ENCODE measurements around the gene BRCC3. TPM values are rescaled to one million over a fixed set of nuclear protein-coding genes. Genes with fewer than 3 reads are reported as not detected.
A peak's percentile ranks its signal among the peaks of the same experiment; 100 is the strongest.

BRCC3 gene
- total RNA-seq, 2 experiments from 2014 or later = 25.0 to 26.0 TPM

DNA sequence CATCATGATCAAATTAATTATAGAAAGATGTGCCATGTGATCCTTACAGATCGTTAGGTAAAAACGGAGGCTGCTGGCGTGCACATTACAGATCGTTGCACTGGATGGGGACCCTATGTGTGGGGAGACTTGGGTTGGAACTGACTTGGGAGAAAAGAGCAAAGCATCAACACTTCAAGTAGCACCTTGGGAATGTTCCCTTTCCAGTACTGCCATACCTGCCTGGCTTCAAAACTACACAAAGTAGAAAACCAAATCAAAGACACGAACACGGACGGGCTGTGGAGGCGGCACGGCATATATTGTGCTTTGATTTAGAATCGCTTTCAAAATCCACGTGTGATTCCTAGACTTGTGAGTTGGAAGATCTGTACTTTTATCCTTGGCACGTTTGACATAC is 1.3 kb upstream of the BRCC3 start:
- Mint-ChIP-seq H3K27ac (peak overlapping the region; percentile 80), H3K4me3 (peak overlapping the region; percentile 91), H3K36me3 (peaks cover 5% of the 10 kb centered on the region), H3K9me3 (no peaks in the 10 kb centered on the region), H3K27me3 (no peaks in the 10 kb centered on the region), H3K4me1 (peaks cover 34% of the 10 kb centered on the region)
- ATAC-seq (ENCODE audit: low read depth) (no peak), DNase-seq (no peak)
- POLR2A ChIA-PET = interaction anchor here (0.7 kb wide), 1 partner anchor 11 kb away, joined by 3 read pairs; no protein-coding TSS in a partner anchor

DNA sequence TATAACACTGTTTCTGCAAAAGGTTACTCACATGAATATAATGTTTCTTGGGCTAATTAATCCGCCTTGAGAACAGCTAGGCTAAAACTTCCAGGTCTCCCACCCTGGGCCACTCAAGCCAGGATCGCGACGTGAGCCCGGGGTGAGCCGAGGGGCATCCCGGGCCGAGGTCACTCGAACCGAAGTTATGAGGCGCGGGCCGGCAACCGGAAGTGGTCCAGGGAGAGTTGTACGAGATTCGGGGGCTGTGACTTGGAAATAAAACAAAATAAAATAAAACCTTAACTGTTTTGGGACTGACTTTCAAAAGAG is 689 bp upstream of the BRCC3 start:
- DNase-seq (no peak), ATAC-seq (ENCODE audit: low read depth) (peak; percentile 8)
- POLR2A ChIA-PET = interaction anchor here (0.7 kb wide), 1 partner anchor 11 kb away, joined by 3 read pairs; no protein-coding TSS in a partner anchor
- H3K27me3 Mint-ChIP-seq = no peaks in the 10 kb centered on the region
- peak overlapping the region; percentile 91 for H3K4me3 Mint-ChIP-seq
- H3K27ac Mint-ChIP-seq = peak overlapping the region; percentile 80
- no peaks in the 10 kb centered on the region for H3K9me3 Mint-ChIP-seq
- H3K36me3 Mint-ChIP-seq = peaks cover 11% of the 10 kb centered on the region
- peaks cover 37% of the 10 kb centered on the region for H3K4me1 Mint-ChIP-seq

- ATAC-seq (ENCODE audit: low read depth) (no peak), DNase-seq (no peak)
- Mint-ChIP-seq H3K4me1 (peaks cover 35% of the 10 kb centered on the region), H3K36me3 (peaks cover 11% of the 10 kb centered on the region), H3K9me3 (no peaks in the 10 kb centered on the region), H3K4me3 (peak overlapping the region; percentile 94), H3K27me3 (no peaks in the 10 kb centered on the region), H3K27ac (peak overlapping the region; percentile 92)
- POLR2A ChIA-PET = interaction anchor here (1.0 kb wide), 1 partner anchor 15 kb away, joined by 3 read pairs; no protein-coding TSS in a partner anchor
These were observed 479 bp downstream of the BRCC3 start for GRCh38 chrX:155071694-155072280.

GRCh38 chrX:155086202-155086840 is 15.0 kb downstream of the BRCC3 start:
- peak; percentile 36 for ATAC-seq (ENCODE audit: low read depth)
- POLR2A ChIA-PET = interaction anchor here (0.6 kb wide), 1 partner anchor 60 kb away, joined by 3 read pairs; the partner anchor contains the start of gene FUNDC2
- H3K27me3 Mint-ChIP-seq = no peaks in the 10 kb centered on the region

DNA sequence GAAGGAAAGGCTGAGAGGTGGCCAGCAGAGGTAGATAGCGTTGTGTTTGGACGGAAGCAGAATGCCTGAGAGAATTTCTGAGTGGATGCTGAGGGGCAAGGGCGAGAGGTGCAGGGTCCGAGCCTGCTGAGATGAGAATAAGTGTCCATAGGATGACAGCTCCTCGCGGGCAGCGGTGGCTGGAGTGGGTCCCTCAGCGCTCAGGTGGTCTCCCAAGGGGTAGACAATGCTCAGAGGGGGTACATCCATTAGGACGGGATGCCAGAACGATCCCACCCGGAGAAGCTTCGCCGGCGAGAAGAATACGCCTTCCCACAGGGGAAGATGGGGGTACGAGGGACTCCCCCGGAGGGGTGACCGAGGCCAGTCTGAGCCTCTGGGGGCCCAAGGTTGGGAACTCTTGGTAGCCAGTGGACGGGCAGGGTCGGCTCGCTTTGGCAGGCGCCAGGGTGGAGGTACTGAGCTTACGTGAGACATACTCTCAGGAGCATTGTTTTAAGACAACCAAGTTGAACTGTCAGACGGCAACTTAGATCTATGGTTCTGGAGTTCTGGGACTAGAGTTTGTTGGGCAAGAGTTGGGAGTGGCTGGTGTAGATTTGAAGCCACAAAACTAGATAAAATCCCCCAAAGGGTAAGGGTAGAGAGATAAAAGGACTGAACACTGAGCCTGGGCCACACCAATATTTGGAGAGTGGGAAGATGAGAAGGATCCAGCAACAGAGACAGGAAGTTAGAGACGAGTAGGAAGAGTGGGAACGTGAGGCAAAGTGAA is 15.8 kb downstream of the BRCC3 start:
- no peak overlapping the region for H3K4me3 Mint-ChIP-seq
- H3K27me3 Mint-ChIP-seq = no peaks in the 10 kb centered on the region
- peak overlapping the region; percentile 17 for H3K27ac Mint-ChIP-seq
- peaks cover 4% of the 10 kb centered on the region for H3K4me1 Mint-ChIP-seq
- H3K36me3 Mint-ChIP-seq = peaks cover 9% of the 10 kb centered on the region
- no peaks in the 10 kb centered on the region for H3K9me3 Mint-ChIP-seq
- POLR2A ChIA-PET = no interaction called here
- ATAC-seq (ENCODE audit: low read depth) = no peak
- no peak for DNase-seq

More at GRCh38 chrX:155086202-155086840, 15.0 kb downstream of the BRCC3 start:
- Mint-ChIP-seq H3K4me1 (peaks cover 4% of the 10 kb centered on the region), H3K27ac (no peak overlapping the region), H3K4me3 (no peak overlapping the region), H3K36me3 (peaks cover 13% of the 10 kb centered on the region), H3K9me3 (no peaks in the 10 kb centered on the region)
- peak; percentile 32 for DNase-seq

GRCh38 chrX:155094468-155095061 is 23.3 kb downstream of the BRCC3 start:
- H3K27me3 Mint-ChIP-seq = no peaks in the 10 kb centered on the region
- no peak overlapping the region for H3K27ac Mint-ChIP-seq
- no peak overlapping the region for H3K4me3 Mint-ChIP-seq
- DNase-seq (no peak), ATAC-seq (ENCODE audit: low read depth) (peak; percentile 52)
- H3K9me3 Mint-ChIP-seq = no peaks in the 10 kb centered on the region
- peaks cover 2% of the 10 kb centered on the region for H3K36me3 Mint-ChIP-seq
- POLR2A ChIA-PET = no interaction called here
- H3K4me1 Mint-ChIP-seq = peaks cover 2% of the 10 kb centered on the region

DNA sequence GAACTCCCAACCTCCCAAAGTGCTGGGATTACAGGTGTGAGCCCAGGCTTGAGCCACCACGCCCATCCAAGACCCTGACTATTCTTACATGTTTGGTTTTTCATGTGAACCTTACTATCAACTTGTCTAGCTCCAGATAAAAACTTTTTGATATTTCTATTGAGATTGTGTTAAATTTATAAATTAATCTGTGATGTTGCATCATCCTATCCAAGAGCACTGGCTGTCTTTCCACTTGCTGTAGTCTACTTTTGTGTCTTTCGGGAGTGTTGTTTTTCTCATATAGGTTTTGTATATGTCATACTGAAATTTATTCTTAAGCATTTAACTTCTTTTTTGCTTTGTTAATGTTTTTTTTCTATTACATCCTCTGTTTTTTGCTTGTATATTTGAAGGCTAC is 34.6 kb downstream of the BRCC3 start:
- Mint-ChIP-seq H3K36me3 (peaks cover 20% of the 10 kb centered on the region), H3K9me3 (no peaks in the 10 kb centered on the region), H3K27ac (no peak overlapping the region), H3K27me3 (no peaks in the 10 kb centered on the region), H3K4me3 (no peak overlapping the region), H3K4me1 (no peaks in the 10 kb centered on the region)
- DNase-seq = no peak
- POLR2A ChIA-PET = no interaction called here
- no peak for ATAC-seq (ENCODE audit: low read depth)

DNA sequence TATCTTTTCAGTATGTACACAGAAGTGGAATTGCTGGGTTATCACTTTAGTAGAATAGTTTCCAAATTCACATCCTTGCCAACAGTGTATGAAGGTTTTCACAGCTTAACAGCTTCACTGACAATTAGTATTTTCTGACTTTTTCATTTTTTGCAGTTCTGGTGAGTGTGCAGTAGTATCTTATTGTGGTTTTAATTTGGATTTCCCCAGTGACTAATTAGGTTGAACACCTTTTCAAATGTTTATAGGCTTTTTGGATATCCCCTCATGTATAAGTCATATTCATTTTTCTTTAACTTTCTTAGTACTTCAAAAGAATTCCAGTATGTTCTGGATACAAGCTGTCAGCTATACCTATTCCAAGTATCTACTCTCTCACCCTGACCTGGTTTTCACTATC is 37.1 kb downstream of the BRCC3 start:
- ATAC-seq (ENCODE audit: low read depth) = no peak
- no peak overlapping the region for H3K4me3 Mint-ChIP-seq
- no peaks in the 10 kb centered on the region for H3K9me3 Mint-ChIP-seq
- POLR2A ChIA-PET = no interaction called here
- peaks cover 30% of the 10 kb centered on the region for H3K36me3 Mint-ChIP-seq
- H3K4me1 Mint-ChIP-seq = no peaks in the 10 kb centered on the region
- no peak for DNase-seq
- no peaks in the 10 kb centered on the region for H3K27me3 Mint-ChIP-seq
- no peak overlapping the region for H3K27ac Mint-ChIP-seq

DNA sequence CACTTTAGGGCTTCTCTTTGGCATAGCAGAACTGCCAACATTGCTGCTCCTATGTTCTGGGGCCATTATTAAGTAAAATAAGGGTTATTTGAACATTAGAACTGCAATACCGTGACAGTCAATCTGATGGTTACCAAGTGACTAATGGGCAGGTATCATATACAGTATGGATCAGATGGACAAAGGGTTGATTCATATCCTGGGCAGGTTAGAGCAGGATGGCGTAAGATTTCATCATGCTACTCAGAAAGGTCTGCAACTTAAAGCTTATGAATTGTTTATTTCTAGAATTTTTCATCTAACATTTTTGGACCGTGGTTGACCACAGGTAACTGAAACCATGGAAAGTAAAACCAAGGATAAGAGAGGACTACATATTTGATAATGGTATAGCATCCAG is 40.9 kb downstream of the BRCC3 start:
- no peak for ATAC-seq (ENCODE audit: low read depth)
- no peaks in the 10 kb centered on the region for H3K27me3 Mint-ChIP-seq
- H3K9me3 Mint-ChIP-seq = no peaks in the 10 kb centered on the region
- DNase-seq = no peak
- H3K36me3 Mint-ChIP-seq = peaks cover 40% of the 10 kb centered on the region
- H3K4me1 Mint-ChIP-seq = no peaks in the 10 kb centered on the region
- H3K27ac Mint-ChIP-seq = no peak overlapping the region
- POLR2A ChIA-PET = no interaction called here
- H3K4me3 Mint-ChIP-seq = no peak overlapping the region

DNA sequence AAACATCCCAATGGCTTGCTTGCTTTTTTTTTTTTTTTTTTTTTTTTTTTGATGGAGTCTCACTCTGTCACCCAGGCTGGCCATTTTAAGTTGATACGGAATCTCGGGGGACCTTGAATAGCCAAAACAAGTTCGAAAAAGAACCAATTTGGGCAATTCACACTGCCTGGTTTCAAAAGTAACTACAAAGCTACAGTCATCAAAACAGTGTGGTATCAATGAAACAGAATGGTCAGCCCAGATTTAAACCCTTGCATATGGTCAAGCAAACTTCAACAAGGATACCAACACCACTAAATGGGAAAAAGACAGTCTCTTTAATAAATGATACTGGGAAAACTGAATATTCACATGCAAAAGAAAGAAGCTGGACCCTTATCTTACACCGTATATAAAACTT is 41.8 kb downstream of the BRCC3 start:
- no peak for DNase-seq
- Mint-ChIP-seq H3K36me3 (peaks cover 34% of the 10 kb centered on the region), H3K4me1 (no peaks in the 10 kb centered on the region), H3K9me3 (no peaks in the 10 kb centered on the region), H3K4me3 (no peak overlapping the region), H3K27me3 (no peaks in the 10 kb centered on the region), H3K27ac (no peak overlapping the region)
- POLR2A ChIA-PET = interaction anchor here (0.7 kb wide), 1 partner anchor 464 kb away, joined by 5 read pairs; no protein-coding TSS in a partner anchor
- ATAC-seq (ENCODE audit: low read depth) = no peak

- H3K27me3 Mint-ChIP-seq = no peaks in the 10 kb centered on the region
- no peaks in the 10 kb centered on the region for H3K4me1 Mint-ChIP-seq
- H3K36me3 Mint-ChIP-seq = peaks cover 39% of the 10 kb centered on the region
- ATAC-seq (ENCODE audit: low read depth) = no peak
- DNase-seq = no peak
- H3K9me3 Mint-ChIP-seq = no peaks in the 10 kb centered on the region
- POLR2A ChIA-PET = no interaction called here
- no peak overlapping the region for H3K4me3 Mint-ChIP-seq
- H3K27ac Mint-ChIP-seq = no peak overlapping the region
These were observed 44.0 kb downstream of the BRCC3 start for GRCh38 chrX:155115174-155115819.

- Mint-ChIP-seq H3K36me3 (peaks cover 29% of the 10 kb centered on the region), H3K27ac (no peak overlapping the region), H3K4me3 (no peak overlapping the region), H3K4me1 (no peaks in the 10 kb centered on the region), H3K27me3 (no peaks in the 10 kb centered on the region), H3K9me3 (peaks cover 1% of the 10 kb centered on the region)
- ATAC-seq (ENCODE audit: low read depth) (no peak), DNase-seq (no peak)
- POLR2A ChIA-PET = no interaction called here
These were observed 56.2 kb downstream of the BRCC3 start for GRCh38 chrX:155127465-155127864.

DNA sequence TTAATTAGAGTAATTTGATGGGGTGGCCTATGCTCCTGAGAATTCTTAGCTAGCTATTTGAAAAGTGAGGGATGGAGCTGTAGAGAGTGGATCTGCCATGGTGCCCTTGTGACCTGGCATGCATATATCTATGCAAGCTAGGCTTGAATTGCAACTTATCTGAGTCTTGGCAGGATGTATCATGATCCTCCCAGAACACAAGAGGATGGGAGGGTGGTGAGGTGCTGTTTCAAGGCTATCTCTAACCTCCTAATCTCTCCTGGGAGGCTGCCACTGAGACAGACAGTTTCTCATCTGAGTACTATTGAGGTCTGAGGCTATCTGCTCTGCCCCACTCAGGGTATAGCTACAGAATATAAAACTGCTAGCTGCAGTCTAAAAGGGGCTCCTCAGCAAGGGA is 56.6 kb downstream of the BRCC3 start:
- H3K4me3 Mint-ChIP-seq = no peak overlapping the region
- H3K9me3 Mint-ChIP-seq = peaks cover 1% of the 10 kb centered on the region
- no peaks in the 10 kb centered on the region for H3K27me3 Mint-ChIP-seq
- DNase-seq (no peak), ATAC-seq (ENCODE audit: low read depth) (no peak)
- POLR2A ChIA-PET = no interaction called here
- no peaks in the 10 kb centered on the region for H3K4me1 Mint-ChIP-seq
- no peak overlapping the region for H3K27ac Mint-ChIP-seq
- peaks cover 27% of the 10 kb centered on the region for H3K36me3 Mint-ChIP-seq

Measured in activated naive CD8-positive, alpha-beta T cell treated with anti-CD3 and anti-CD28 coated beads, Interleukin-2, amount 10 ng/mL, durations not matched to agents 7 days and 5 days (primary cell).